ENCODE data around the gene CYP27A1. TPM values are rescaled to one million over a fixed set of nuclear protein-coding genes. Genes with fewer than 3 reads are reported as not detected.

CYP27A1 gene
- total RNA-seq, 6 experiments from 2014 or later: 209 to 463 (median 238) TPM

DNA sequence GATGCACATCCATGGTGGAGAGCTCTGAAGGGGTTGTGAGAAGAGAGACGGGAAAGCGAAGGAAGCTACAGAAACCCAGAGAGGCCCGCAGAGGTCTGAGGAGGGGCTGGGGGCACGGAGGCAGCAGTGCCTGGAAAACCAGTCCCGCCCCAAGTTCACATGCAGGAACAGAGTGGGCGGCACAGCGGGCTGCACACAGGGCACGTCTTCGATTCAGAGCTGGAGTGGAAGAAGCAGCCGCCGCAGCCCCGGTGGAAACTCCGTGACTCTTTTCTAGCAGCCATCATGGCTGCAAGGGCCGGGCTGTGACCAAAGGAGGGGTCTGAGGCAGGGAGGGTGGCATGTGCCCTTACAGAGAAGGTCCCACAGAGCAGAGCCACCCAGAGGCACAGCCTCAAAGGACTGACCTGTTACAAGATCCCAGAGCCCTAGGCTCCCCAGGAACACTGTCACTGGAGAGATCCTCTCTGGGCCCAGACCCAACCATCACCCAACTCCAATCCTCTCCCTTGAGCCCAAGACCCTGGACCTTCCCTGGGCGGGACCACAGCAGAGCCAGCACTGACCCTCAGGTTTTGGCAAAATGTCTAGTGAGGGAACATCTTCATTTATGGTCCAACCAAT is 38.9 kb downstream of the CYP27A1 start:
- WGBS (ENCODE audit: insufficient coverage, low coverage, low lambda C conversion rate, missing lambda C conversion rate): 88% methylated on average over 6 of the region's 15 CpGs
- intact Hi-C loops (cut with DNase I): no loop called here
- ATAC-seq: peak in 1 of 4 donors; percentile 8

DNA sequence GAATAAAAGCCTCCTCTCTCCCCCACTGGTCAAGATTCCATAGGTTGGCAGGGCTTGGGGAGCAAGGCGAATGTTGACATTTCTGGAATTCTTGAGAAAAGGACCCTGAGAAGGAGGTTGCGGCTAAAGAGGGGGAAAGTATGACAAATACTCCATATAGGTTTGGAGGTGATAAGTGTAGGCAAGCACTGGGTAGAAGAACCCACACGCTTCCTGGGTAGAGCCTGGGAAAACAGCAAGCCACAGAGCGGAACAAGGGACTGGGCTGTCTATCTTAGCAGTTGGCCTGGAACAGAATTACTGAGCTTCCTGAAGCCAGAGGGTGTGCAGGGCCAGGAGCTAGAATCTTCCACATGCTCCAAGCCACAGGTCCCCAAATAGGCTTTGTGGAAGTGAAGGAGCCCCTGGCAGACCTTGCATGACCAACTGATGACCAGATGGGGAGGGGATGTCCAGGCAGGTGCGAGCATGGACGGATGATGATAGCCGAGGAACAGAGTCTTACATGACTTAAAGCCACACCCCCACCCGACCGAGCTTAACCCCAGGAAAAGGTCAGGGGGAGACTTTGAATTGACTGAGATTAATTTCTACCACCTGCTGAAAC is 39.8 kb downstream of the CYP27A1 start:
- no peak for TF ChIP-seq POLR2A (IDR thresholded peaks at IDR 0.05)
- TF ChIP-seq, protein P1, sequence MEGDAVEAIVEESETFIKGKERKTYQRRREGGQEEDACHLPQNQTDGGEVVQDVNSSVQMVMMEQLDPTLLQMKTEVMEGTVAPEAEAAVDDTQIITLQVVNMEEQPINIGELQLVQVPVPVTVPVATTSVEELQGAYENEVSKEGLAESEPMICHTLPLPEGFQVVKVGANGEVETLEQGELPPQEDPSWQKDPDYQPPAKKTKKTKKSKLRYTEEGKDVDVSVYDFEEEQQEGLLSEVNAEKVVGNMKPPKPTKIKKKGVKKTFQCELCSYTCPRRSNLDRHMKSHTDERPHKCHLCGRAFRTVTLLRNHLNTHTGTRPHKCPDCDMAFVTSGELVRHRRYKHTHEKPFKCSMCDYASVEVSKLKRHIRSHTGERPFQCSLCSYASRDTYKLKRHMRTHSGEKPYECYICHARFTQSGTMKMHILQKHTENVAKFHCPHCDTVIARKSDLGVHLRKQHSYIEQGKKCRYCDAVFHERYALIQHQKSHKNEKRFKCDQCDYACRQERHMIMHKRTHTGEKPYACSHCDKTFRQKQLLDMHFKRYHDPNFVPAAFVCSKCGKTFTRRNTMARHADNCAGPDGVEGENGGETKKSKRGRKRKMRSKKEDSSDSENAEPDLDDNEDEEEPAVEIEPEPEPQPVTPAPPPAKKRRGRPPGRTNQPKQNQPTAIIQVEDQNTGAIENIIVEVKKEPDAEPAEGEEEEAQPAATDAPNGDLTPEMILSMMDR (IDR thresholded peaks at IDR 0.05): no peak
- no peaks in the 10 kb centered on the region for H3K27me3 ChIP-seq
- H3K4me3 ChIP-seq: no peak overlapping the region
- intact Hi-C loops (cut with DNase I): no loop called here
- DNase-seq: no peak
- no peaks in the 10 kb centered on the region for H3K4me1 ChIP-seq
- WGBS (ENCODE audit: insufficient coverage, low coverage, low lambda C conversion rate, missing lambda C conversion rate): 76% methylated on average over 9 of the region's 9 CpGs
- no peak for ATAC-seq
- H3K9me3 ChIP-seq: no peaks in the 10 kb centered on the region
- peaks cover 0 to 40% (median 14%) of the 10 kb centered on the region in 4 donors for H3K36me3 ChIP-seq
- H3K27ac ChIP-seq: no peak overlapping the region

More for the DNA sequence above, 38.9 kb downstream of the CYP27A1 start:
- H3K36me3 ChIP-seq: peaks cover 0 to 48% (median 20%) of the 10 kb centered on the region in 4 donors
- no peaks in the 10 kb centered on the region for H3K4me1 ChIP-seq
- no peaks in the 10 kb centered on the region for H3K9me3 ChIP-seq
- no peak for DNase-seq
- no peak for TF ChIP-seq POLR2A (IDR thresholded peaks at IDR 0.05)
- TF ChIP-seq, protein P1 (IDR thresholded peaks at IDR 0.05): no peak
- H3K27ac ChIP-seq: no peak overlapping the region
- H3K4me3 ChIP-seq: no peak overlapping the region
- no peaks in the 10 kb centered on the region for H3K27me3 ChIP-seq

DNA sequence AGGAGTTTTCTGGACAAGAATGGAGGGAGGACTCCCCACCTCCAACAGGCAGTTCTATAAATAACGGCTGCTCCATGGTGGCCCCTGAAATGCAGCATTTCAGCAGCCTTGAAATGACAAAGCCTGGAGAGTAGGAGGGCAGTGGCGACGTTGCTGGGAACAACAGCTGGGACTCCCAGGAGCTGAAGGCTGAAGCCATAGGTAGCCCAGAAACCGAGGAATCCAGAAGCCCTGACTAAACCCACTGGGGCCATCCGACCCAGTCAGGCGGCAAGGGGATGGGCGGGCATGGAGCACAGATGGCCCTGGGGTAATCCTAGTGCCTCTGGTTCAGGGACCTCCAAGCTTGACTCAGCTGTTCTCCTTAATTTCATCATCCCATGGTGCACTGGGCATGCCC is 40.7 kb downstream of the CYP27A1 start:
- Histone ChIP-seq H3K27ac (no peak overlapping the region), H3K4me3 (no peak overlapping the region), H3K9me3 (no peaks in the 10 kb centered on the region), H3K4me1 (no peaks in the 10 kb centered on the region), H3K36me3 (peaks cover 0 to 31% (median 10%) of the 10 kb centered on the region in 4 donors), H3K27me3 (no peaks in the 10 kb centered on the region)
- intact Hi-C loops (cut with DNase I): no loop called here
- TF ChIP-seq, protein P1 (IDR thresholded peaks at IDR 0.05): no peak
- no peak for TF ChIP-seq POLR2A (IDR thresholded peaks at IDR 0.05)
- WGBS (ENCODE audit: insufficient coverage, low coverage, low lambda C conversion rate, missing lambda C conversion rate): 78% methylated on average over 4 of the region's 7 CpGs
- ATAC-seq (no peak), DNase-seq (no peak)

DNA sequence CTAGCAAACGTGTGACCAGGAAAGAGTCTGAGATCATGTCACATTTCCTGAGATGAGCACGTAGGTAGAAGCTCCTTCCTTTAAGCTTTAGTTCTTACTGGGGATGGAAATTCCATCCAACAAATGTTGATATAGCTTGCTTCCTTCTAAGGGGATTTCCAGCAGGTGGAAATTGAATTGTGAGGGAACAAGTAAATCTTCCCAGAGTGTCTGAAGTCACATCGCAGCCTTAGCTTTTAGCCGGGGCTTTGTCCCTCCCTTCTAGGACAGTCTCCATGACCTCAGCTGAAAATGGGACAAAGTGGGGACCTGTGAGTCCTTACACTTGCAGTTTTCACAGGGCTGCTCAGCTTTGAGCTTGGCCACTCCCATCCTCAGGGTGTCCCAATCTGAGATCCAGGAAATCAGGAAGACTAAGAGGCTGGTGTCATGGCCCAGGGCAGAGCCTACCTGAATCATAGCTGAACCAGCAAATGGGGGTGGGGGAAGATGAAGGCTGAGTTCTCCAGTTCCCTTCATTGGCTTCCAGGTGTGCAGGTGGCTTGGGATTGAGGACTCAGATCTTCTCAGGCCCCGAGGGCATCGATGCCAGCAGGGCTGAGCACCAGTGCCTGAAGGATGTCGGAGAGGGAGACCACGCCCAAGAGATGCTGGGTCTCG is 41.4 kb downstream of the CYP27A1 start:
- DNase-seq (no peak), ATAC-seq (peak in 1 of 4 donors; percentile 19)
- Histone ChIP-seq H3K27me3 (no peaks in the 10 kb centered on the region), H3K4me1 (no peaks in the 10 kb centered on the region), H3K9me3 (no peaks in the 10 kb centered on the region), H3K36me3 (peaks cover 0 to 25% (median 7%) of the 10 kb centered on the region in 4 donors), H3K4me3 (no peak overlapping the region), H3K27ac (no peak overlapping the region)
- 43% methylated on average over 3 of the region's 9 CpGs for WGBS (ENCODE audit: insufficient coverage, low coverage, low lambda C conversion rate, missing lambda C conversion rate)
- TF ChIP-seq, protein P1 (IDR thresholded peaks at IDR 0.05): no peak
- TF ChIP-seq POLR2A (IDR thresholded peaks at IDR 0.05): no peak
- intact Hi-C loops (cut with DNase I): no loop called here
